Activated CD8-positive, alpha-beta memory T cell treated with anti-CD3 and anti-CD28 coated beads for 48 hours (primary cell): ENCODE results near the gene SHISA9.

Source experiments
- DNase-seq, 3 experiments: peaks; one replicate each; pipeline ENCODE4 v3.0.0-alpha.2; 2020; ENCODE audit warnings: low read depth in 2 of 3, low spot score in 2 of 3

Gene SHISA9

GRCh38 chr16:13157082-13157481, 255.7 kb downstream of the SHISA9 start:
- no peak for DNase-seq

- DNase-seq, result no peak
Measured at GRCh38 chr16:13158427-13158826, 257.0 kb downstream of the SHISA9 start.

DNA sequence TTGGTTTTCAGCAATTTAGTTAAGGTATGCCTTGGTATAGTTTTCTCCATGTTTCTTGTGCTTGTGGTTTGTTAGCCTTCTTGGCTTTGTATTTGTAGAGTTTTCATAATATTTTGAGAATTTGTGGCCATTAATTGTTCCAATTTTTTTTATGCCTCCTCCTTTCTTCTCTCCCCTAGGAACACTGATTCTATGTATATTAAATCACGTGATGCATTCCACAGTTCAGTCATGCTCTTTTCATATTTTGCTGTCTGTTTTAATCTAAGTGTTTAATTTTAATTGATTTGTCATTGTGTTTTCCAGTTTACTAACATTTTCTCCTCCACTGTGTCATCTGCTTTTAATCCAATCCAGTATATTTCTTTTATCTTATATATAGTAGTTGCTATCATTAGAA, 263.6 kb downstream of the SHISA9 start:
- no peak for DNase-seq

GRCh38 chr16:13168091-13168572, 266.7 kb downstream of the SHISA9 start:
- no peak for DNase-seq

DNA sequence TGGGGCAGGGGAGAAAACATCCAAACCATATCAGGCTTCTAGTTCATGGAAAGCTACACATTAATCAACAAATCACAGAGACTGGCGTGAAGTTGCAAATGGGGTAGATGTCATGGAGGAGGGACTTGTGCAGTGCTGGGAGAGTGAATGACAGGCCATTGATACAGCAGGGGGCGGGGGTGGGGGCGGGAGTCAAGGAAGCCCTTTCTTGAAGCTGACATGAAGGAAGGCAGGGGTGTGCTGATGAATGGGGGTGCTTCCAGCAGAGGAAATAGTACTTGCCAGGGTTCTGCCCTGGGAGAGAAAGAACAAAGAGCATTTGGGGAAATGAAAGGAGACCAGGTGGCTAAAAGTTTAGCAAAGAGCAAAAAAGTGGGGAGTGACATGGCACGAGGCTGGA, 269.9 kb downstream of the SHISA9 start:
- DNase-seq, result no peak

DNA sequence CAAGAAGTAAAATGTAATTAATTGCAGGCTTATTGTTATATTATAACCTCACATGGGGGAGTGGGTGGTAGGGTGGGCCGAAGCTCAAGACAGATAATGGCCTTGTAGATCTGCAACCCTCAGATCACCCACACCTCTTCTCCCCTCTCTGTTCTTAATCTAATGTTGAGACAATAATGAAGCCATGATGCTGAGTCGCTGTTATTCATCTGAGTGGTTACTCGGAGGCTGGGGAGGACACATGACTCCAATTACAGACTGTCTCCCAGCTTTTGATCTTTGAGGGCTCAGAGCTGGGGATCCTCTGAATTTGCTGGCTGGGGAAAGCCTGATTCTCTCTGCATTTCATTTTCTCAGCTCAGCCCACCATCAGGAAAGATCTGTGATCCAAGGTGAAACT, 275.3 kb downstream of the SHISA9 start:
- no peak for DNase-seq

- no peak for DNase-seq
Measured at GRCh38 chr16:13178318-13178717, 276.9 kb downstream of the SHISA9 start.

DNA sequence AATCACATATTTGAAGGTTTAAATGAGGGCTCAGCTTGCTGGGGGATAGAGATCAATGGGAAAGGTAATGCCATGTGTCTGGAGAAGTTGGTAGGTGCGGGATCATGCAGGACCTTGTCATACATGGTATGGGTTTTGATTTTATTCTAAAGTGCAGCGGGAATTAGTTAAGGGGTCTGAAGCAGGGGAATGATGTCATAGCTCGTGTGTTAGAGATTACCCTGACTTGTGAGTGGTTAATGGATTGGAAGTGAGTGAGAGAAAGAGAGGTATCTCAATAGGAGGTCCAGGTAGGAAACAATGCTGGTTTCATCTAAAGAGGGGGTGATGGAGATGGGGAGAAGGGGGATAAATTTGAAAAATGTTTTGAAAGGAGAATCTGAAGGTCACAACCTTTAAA, 280.0 kb downstream of the SHISA9 start:
- no peak for DNase-seq

DNA sequence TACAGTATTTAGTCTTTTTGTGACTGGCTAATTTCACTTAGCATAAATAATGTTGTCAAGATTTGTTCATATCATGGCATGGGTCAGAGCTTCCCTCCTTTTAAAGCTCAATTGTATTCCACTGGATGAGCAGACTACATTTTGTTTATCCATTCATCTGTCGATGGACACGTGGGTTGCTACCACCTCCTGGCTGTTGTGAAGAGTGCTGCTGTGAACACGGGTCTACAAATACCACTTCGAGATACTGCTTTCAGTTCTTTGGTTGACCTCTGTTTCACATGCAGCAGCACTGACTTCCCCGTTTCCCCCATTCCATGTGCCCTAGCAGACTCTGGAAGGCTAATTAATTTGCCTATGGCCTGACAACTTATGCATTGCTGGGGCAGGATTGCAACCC, 285.4 kb downstream of the SHISA9 start:
- no peak for DNase-seq

DNA sequence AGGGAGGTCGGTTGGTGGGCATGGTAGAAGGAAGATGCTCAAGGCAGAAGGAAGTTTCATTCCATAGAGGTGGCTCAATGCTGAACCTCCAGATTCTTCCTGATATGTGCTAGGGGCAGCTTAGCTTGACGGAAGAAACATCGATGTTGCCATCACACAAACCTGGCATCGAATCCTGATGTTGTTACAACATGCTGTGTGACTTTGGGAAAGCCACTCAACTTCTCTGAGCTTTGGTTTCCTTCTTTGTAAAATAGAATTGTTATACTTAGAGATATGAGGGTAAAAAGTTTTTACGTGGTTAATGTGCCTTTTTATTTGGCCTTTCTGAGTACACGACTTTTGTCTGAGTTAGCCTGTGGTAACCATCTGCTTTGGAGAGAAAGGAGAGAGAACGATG, 287.9 kb downstream of the SHISA9 start:
- no peak for DNase-seq

DNA sequence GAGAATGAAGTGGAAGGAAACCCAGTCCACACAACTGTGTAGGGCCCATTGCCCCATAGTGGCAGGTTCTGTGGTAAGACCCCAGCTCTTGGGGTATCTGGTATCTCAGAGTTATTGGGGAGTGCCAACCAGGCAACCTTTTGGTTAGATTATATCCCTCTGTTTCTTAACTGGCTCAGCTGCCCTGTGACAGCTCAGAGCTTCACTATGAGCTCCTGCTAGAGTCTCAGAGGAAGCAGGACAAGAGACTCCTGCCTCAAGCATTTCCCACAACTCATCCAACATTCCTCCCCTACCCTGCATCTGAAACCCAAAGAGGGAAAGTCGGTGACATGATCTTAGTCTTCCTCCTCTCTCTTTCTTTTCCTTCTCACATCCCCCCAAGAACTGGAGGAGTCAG, 292.3 kb downstream of the SHISA9 start:
- DNase-seq, result no peak

DNA sequence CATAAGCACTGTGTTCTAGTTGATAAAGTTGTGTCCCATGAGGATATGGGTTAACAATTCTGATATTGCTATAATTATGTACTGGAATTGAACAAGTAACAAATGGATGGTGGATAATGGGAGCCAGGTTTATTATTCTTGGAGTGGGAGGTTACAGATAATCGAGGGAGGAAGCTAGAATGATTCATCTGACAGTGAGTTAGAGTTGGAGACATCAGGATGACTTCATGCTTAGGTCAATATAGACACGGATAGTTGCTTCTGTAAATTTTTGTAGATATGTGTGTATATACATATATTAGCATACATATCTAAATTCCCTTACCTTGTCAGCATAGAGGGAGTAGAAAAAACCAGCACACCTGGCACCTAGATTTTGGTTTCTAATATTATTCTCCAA, 293.4 kb downstream of the SHISA9 start:
- no peak for DNase-seq

- DNase-seq, result no peak
Measured at GRCh38 chr16:13203725-13204124, 302.3 kb downstream of the SHISA9 start.

GRCh38 chr16:13205352-13205751, 304.0 kb downstream of the SHISA9 start:
- DNase-seq, result no peak

DNA sequence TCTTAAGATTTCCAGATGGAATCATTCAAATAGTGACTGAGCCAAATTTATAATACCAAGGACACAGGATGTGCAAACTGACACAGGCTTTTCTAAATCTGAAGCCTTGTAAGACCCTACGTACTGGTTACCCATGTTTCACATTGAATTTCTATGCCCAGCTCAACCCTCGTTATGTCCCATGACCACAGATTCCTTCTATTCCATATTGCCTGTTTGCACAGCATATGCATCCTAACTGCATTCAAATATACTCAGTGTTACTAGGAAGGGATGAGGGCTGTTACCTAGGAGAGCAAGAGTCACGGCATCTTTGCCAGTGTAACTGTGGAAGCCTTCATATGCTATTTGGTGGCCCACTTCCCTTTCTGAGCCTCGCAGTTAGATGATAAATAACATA, 305.2 kb downstream of the SHISA9 start:
- DNase-seq, result no peak

GRCh38 chr16:13207151-13207550, 305.8 kb downstream of the SHISA9 start:
- no peak for DNase-seq

GRCh38 chr16:13223666-13224065, 322.3 kb downstream of the SHISA9 start:
- DNase-seq, result no peak

GRCh38 chr16:13229039-13229438, 327.6 kb downstream of the SHISA9 start:
- DNase-seq, result no peak

DNA sequence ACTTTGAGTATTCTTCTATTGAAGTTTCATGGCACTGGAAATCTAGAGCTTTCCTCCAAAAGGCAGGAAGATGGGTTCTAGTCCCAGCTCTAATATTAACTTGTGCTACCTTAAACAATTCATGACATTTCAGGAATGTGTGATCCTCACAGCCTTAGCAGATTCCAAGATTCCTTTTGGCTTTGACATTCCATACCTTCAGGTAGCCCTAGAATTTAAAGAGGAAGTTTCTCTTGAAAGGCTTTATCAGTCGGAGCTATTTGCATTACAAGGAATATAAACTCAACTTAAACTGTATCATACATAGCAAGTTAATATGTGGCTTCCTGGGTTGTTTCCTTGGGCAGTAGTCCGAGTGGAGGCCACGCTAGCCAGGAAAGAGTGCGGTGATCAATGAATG, 330.0 kb downstream of the SHISA9 start:
- no peak for DNase-seq

DNA sequence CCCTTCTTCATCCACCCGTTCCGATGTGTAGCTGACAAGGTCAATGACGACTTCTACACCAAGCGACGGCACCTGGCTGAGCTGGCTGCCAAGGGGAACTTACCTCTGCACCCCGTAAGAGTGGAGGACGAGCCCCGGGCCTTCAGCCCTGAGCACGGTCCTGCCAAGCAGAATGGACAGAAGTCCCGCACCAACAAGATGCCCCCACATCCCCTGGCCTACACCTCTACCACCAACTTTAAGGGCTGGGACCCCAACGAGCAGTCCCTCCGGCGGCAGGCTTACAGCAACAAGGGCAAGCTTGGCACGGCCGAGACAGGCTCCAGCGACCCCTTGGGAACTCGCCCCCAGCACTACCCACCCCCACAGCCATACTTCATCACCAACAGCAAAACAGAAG, 333.6 kb downstream of the SHISA9 start:
- DNase-seq, result no peak

- DNase-seq, result no peak
Measured at GRCh38 chr16:13236308-13236707, 334.9 kb downstream of the SHISA9 start.

DNA sequence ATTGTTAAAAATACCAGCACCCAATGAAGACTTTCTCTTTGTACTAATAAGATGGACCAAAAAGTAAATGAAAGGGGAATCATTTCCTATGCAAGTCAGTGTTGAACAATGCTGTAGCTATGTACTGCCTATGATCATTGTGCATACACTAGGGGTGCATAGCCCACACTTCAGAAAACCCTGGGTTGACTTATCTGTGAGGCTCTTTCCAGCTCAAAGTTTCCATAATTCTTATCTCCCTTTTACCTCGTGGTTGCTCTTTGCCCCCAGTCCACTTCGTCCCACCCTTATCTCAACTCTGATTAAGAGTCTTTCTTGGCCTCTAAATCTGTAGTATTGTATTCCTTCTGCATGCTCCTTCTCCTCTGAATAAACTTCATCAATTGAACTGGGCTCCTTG, 336.8 kb downstream of the SHISA9 start:
- DNase-seq, result no peak

GRCh38 chr16:13242201-13242600, 340.8 kb downstream of the SHISA9 start:
- no peak for DNase-seq

GRCh38 chr16:13244770-13245169, 343.4 kb downstream of the SHISA9 start:
- no peak for DNase-seq
